Eye (tissue), 1 donor: ENCODE measurements around the gene CROCC.
"Not testable (repeated sequence)": the region's sequence is repeated elsewhere in the genome, so short reads cannot be mapped to it uniquely, and the experiment has no call there.

ENCODE experiments used
- DNase-seq: peaks from one replicate; pipeline ENCODE4 v3.0.0-alpha.2; 2015

Gene CROCC

GRCh38 chr1:16921391-16922185 lies at the start of gene CROCC:
Gene CROCC (plus strand): TSS chr1:16921931. CDS start chr1:16922019, 88 bp downstream.
- DNase-seq, result peak; percentile 97

GRCh38 chr1:16872152-16873075 lies 49.3 kb upstream of the CROCC start:
- peak; percentile 93 for DNase-seq

GRCh38 chr1:16873076-16873879 lies 48.5 kb upstream of the CROCC start:
- peak; percentile 81 for DNase-seq

- DNase-seq, result peak; percentile 36
These were observed 46.6 kb upstream of the CROCC start for GRCh38 chr1:16874968-16875765.

GRCh38 chr1:16881742-16882141 lies 40.0 kb upstream of the CROCC start:
- DNase-seq, result not testable (repeated sequence)

GRCh38 chr1:16882986-16883385 lies 38.7 kb upstream of the CROCC start:
- peak; percentile 40 for DNase-seq

GRCh38 chr1:16884487-16884886 lies 37.2 kb upstream of the CROCC start:
- DNase-seq, result not testable (repeated sequence)

GRCh38 chr1:16886860-16887605 lies 34.7 kb upstream of the CROCC start:
- no peak for DNase-seq

- DNase-seq, result peak; percentile 96
These were observed 32.6 kb upstream of the CROCC start for GRCh38 chr1:16888860-16889816.

- DNase-seq, result not testable (repeated sequence)
These were observed 31.2 kb upstream of the CROCC start for GRCh38 chr1:16890539-16891021.

- not testable (repeated sequence) for DNase-seq
These were observed 30.7 kb upstream of the CROCC start for GRCh38 chr1:16891057-16891456.

GRCh38 chr1:16892978-16893525 lies 28.7 kb upstream of the CROCC start:
- not testable (repeated sequence) for DNase-seq

GRCh38 chr1:16893796-16894195 lies 27.9 kb upstream of the CROCC start:
- not testable (repeated sequence) for DNase-seq

- not testable (repeated sequence) for DNase-seq
These were observed 27.4 kb upstream of the CROCC start for GRCh38 chr1:16894338-16894737.

GRCh38 chr1:16895233-16895597 lies 26.5 kb upstream of the CROCC start:
- DNase-seq, result peak; percentile 33

- peak; percentile 98 for DNase-seq
These were observed 26.0 kb upstream of the CROCC start, which contains the start of gene RNU1-2 for GRCh38 chr1:16895598-16896315. Gene RNU1-2 (plus strand): TSS chr1:16895980.

- DNase-seq, result peak; percentile 81
These were observed 25.2 kb upstream of the CROCC start for GRCh38 chr1:16896316-16897055.

GRCh38 chr1:16897653-16898052 lies 24.1 kb upstream of the CROCC start:
- DNase-seq, result not testable (repeated sequence)
